ENCODE measurements around the gene TMEM181.

Gene TMEM181

GRCh38 chr6:158661156-158661685 is 101.3 kb downstream of the TMEM181 start:
- Histone ChIP-seq H3K79me2 (no peaks in the 10 kb centered on the region), H3K4me3 (ENCODE audit: low read depth, low read length) (no peak overlapping the region), H3K27me3 (ENCODE audit: control insufficient read depth, insufficient read depth, low read length) (no peaks in the 10 kb centered on the region), H3K4me1 (peaks cover 15% of the 10 kb centered on the region), H3K9ac (no peak overlapping the region), H2AFZ (no peak overlapping the region), H3K9me3 (ENCODE audit: control insufficient read depth, low read length) (no peaks in the 10 kb centered on the region), H3K4me2 (ENCODE audit: low read length) (no peak overlapping the region), H3K36me3 (ENCODE audit: control insufficient read depth, insufficient read depth, low read length) (no peaks in the 10 kb centered on the region), H3K27ac (no peak overlapping the region)
- peak; percentile 16 for TF ChIP-seq CTCF (IDR thresholded peaks at IDR 0.05)

DNA sequence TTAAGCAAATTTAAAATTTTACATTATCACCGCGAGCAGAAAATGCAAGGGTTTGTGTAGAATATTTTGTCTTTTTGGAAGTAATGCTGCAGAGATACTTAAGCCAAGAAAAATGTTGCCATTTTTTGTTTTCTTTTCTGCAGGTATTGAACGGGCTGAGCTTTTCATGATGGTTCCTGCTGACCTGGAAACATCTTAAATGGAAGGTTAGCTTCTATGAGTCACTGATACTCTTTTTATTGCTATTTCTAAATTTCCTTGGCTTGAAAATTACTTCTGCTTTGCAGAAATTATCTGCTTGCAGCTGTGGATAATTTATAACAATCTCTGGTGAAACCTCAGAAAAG is 102.7 kb downstream of the TMEM181 start:
- no peak for TF ChIP-seq CTCF (IDR thresholded peaks at IDR 0.05)
- Histone ChIP-seq H3K36me3 (ENCODE audit: control insufficient read depth, insufficient read depth, low read length) (no peaks in the 10 kb centered on the region), H2AFZ (peak overlapping the region; percentile 71), H3K4me2 (ENCODE audit: low read length) (no peak overlapping the region), H3K27ac (peak overlapping the region; percentile 73), H3K9me3 (ENCODE audit: control insufficient read depth, low read length) (no peaks in the 10 kb centered on the region), H3K9ac (no peak overlapping the region), H3K4me3 (ENCODE audit: low read depth, low read length) (no peak overlapping the region), H3K27me3 (ENCODE audit: control insufficient read depth, insufficient read depth, low read length) (no peaks in the 10 kb centered on the region), H3K4me1 (peaks cover 27% of the 10 kb centered on the region), H3K79me2 (no peaks in the 10 kb centered on the region)

DNA sequence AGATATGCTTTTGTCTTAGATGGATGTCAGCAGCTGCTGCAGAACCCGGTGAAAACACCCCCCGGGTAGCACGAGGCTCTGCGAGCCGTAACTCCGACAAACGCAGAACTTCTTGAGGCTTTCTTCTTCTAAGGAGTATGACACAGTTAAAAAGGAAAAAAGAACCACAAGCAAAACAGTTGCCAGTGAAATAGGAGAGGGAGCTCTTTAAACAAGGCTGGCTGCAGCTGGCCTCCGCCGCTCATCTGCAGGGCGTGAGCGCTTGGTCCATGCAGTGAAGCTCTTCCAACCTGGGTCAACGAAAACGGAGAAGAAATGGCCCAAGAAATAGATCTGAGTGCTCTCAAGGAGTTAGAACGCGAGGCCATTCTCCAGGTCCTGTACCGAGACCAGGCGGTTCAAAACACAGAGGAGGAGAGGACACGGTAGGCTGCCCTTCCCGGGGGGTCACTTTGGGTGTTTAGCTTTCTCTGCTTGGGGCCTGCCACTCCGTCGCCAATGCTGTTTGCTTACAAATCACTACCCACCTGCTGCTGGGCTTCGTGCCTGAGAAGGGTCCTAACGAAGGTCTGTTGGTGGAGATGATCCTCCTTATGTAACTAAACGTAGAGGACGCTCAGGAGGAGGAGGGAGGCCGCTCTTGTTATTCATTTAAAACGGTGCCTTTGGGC is 103.2 kb downstream of the TMEM181 start:
- peak overlapping the region; percentile 73 for H3K27ac ChIP-seq
- H3K4me2 ChIP-seq (ENCODE audit: low read length) = peak overlapping the region; percentile 51
- no peak overlapping the region for H3K4me3 ChIP-seq (ENCODE audit: low read depth, low read length)
- H3K79me2 ChIP-seq = no peaks in the 10 kb centered on the region
- H3K9ac ChIP-seq = no peak overlapping the region
- TF ChIP-seq CTCF (IDR thresholded peaks at IDR 0.05) = no peak
- H3K27me3 ChIP-seq (ENCODE audit: control insufficient read depth, insufficient read depth, low read length) = no peaks in the 10 kb centered on the region
- no peaks in the 10 kb centered on the region for H3K9me3 ChIP-seq (ENCODE audit: control insufficient read depth, low read length)
- H3K4me1 ChIP-seq = peaks cover 32% of the 10 kb centered on the region
- no peaks in the 10 kb centered on the region for H3K36me3 ChIP-seq (ENCODE audit: control insufficient read depth, insufficient read depth, low read length)
- peak overlapping the region; percentile 71 for H2AFZ ChIP-seq

GRCh38 chr6:158663625-158664165 is 103.8 kb downstream of the TMEM181 start:
- Histone ChIP-seq H3K9me3 (ENCODE audit: control insufficient read depth, low read length) (no peaks in the 10 kb centered on the region), H3K4me1 (peaks cover 37% of the 10 kb centered on the region), H3K79me2 (no peaks in the 10 kb centered on the region), H3K9ac (no peak overlapping the region), H3K27me3 (ENCODE audit: control insufficient read depth, insufficient read depth, low read length) (no peaks in the 10 kb centered on the region), H2AFZ (peak overlapping the region; percentile 71), H3K36me3 (ENCODE audit: control insufficient read depth, insufficient read depth, low read length) (no peaks in the 10 kb centered on the region), H3K4me2 (ENCODE audit: low read length) (peak overlapping the region; percentile 51), H3K4me3 (ENCODE audit: low read depth, low read length) (no peak overlapping the region), H3K27ac (peak overlapping the region; percentile 73)
- TF ChIP-seq CTCF (IDR thresholded peaks at IDR 0.05) = no peak

DNA sequence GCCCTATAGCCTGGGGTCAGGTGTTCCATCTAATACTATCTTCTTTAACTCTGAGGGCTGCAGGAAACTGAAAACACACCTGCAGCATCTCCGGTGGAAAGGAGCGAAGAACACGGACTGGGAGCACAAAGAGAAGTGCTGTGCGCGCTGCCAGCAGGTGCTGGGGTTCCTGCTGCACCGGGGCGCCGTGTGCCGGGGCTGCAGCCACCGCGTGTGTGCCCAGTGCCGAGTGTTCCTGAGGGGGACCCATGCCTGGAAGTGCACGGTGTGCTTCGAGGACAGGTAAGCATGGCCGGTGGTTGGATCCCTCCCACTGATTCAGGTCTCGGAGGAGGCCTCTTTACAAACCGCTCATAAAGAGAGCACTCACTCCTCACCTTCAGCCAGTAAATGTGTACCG is 105.4 kb downstream of the TMEM181 start:
- Histone ChIP-seq H3K4me1 (peaks cover 53% of the 10 kb centered on the region), H3K9ac (no peak overlapping the region), H3K4me2 (ENCODE audit: low read length) (no peak overlapping the region), H3K36me3 (ENCODE audit: control insufficient read depth, insufficient read depth, low read length) (no peaks in the 10 kb centered on the region), H3K9me3 (ENCODE audit: control insufficient read depth, low read length) (no peaks in the 10 kb centered on the region), H2AFZ (no peak overlapping the region), H3K4me3 (ENCODE audit: low read depth, low read length) (no peak overlapping the region), H3K27ac (no peak overlapping the region), H3K79me2 (no peaks in the 10 kb centered on the region), H3K27me3 (ENCODE audit: control insufficient read depth, insufficient read depth, low read length) (no peaks in the 10 kb centered on the region)
- TF ChIP-seq CTCF (IDR thresholded peaks at IDR 0.05) = no peak

Data from parathyroid adenoma (tissue), 2 donors.